Loucy (cell line): Measurements from ENCODE around the gene TJP3.

Source experiments
- CTCF ChIP-seq: fragments of 200-600 bp; sonication (generic); conservative IDR thresholded peaks from 2 replicates; pipeline ENCODE4 v1.5.1; 2014; ENCODE audit warnings: mild to moderate bottlenecking, antibody characterized with exemption, low read length
- EZH2phosphoT487 ChIP-seq: fragments of 200-600 bp; IDR thresholded peaks from 2 replicates; pipeline ENCODE4 v1.6.1; 2018; ENCODE audit warnings: antibody characterized with exemption, mild to moderate bottlenecking, moderate library complexity, borderline replicate concordance

GRCh38 chr19:3725640-3726310 is 17.6 kb downstream of the TJP3 start:
- TF ChIP-seq CTCF, result no peak
- no peak for TF ChIP-seq EZH2phosphoT487
